SU-DHL-6 (cell line): ENCODE results near the gene COL23A1.

Experiments used
- EZH2phosphoT487 ChIP-seq: fragments of 200-600 bp; sonication (generic), shearing (Covaris generic); conservative IDR thresholded peaks from 2 replicates; pipeline ENCODE4 v1.6.1; 2018; ENCODE audit warnings: mild to moderate bottlenecking, antibody characterized with exemption, low read length, moderate library complexity, mixed read lengths
- TF ChIP-seq, protein P1 (sequence below): fragments of 200-600 bp; sonication (generic); IDR thresholded peaks from one replicate; pipeline ENCODE4 v1.5.1; 2017; ENCODE audit warnings: antibody characterized with exemption, mild to moderate bottlenecking, low read length, moderate library complexity; ENCODE audit not compliant: insufficient read depth, poor library complexity, severe bottlenecking

DNA sequence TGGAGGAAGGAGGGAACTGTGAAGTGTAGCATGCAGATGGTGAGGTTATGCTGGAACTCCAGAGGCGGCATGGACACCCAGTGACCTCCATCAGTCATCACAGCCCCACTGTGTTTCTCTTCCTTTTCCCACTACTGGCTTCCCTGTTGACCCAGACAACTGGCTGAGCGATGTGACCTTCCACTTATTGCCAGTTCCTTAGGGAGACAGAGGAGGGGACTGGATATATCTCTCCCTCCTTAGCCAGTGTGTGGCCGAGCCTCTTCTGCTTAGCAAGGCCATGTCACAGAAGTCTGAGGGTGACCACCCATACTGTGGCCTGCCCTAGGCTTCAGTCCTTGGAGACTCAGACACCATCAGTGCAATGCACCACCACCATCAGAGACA lies 354.6 kb downstream of the COL23A1 start:
- TF ChIP-seq, protein P1, sequence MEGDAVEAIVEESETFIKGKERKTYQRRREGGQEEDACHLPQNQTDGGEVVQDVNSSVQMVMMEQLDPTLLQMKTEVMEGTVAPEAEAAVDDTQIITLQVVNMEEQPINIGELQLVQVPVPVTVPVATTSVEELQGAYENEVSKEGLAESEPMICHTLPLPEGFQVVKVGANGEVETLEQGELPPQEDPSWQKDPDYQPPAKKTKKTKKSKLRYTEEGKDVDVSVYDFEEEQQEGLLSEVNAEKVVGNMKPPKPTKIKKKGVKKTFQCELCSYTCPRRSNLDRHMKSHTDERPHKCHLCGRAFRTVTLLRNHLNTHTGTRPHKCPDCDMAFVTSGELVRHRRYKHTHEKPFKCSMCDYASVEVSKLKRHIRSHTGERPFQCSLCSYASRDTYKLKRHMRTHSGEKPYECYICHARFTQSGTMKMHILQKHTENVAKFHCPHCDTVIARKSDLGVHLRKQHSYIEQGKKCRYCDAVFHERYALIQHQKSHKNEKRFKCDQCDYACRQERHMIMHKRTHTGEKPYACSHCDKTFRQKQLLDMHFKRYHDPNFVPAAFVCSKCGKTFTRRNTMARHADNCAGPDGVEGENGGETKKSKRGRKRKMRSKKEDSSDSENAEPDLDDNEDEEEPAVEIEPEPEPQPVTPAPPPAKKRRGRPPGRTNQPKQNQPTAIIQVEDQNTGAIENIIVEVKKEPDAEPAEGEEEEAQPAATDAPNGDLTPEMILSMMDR = no peak
- no peak for TF ChIP-seq EZH2phosphoT487
